ENCODE measurements around the gene NINJ2.

- TF ChIP-seq CTCF (IDR thresholded peaks at IDR 0.05): no peak
- no peak for TF ChIP-seq EP300 (IDR thresholded peaks at IDR 0.05; ENCODE audit: low read depth)
- TF ChIP-seq POLR2A (IDR thresholded peaks at IDR 0.05): no peak
- TF ChIP-seq POLR2AphosphoS5 (IDR thresholded peaks at IDR 0.05): no peak
Observed at GRCh38 chr12:592024-592505, 71.2 kb downstream of the NINJ2 start.
